Hematopoietic multipotent progenitor cell treated with erythropoietin and hydrocortisone succinate and interleukin-3 and kit ligand, for 8 days (in vitro differentiated cells): ENCODE results near the gene U2SURP.
"Not testable (repeated sequence)": the region's sequence is repeated elsewhere in the genome, so short reads cannot be mapped to it uniquely, and the experiment has no call there.

Source experiments
- DNase-seq: peaks from one replicate; pipeline ENCODE4 v3.0.0-alpha.2; 2015

The U2SURP gene

DNA sequence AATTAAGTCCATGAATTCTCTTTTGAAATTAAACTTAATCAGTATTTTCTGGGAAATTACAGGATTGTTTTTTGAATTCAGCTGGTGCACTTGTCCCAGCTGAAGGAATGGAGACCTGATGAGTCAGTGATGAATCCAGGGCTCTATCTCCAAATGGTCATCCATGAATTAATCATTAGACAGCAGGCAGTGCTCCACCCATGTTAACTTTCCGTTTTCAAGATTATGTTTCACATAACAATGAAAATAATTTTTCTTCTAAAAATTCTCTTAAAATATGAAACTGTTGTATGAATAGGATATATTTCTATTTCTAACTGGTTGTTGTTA, 24.0 kb upstream of the U2SURP start:
- peak; percentile 86 for DNase-seq

- DNase-seq: peak; percentile 39
Measured at GRCh38 chr3:142981108-142981507, 20.3 kb upstream of the U2SURP start.

DNA sequence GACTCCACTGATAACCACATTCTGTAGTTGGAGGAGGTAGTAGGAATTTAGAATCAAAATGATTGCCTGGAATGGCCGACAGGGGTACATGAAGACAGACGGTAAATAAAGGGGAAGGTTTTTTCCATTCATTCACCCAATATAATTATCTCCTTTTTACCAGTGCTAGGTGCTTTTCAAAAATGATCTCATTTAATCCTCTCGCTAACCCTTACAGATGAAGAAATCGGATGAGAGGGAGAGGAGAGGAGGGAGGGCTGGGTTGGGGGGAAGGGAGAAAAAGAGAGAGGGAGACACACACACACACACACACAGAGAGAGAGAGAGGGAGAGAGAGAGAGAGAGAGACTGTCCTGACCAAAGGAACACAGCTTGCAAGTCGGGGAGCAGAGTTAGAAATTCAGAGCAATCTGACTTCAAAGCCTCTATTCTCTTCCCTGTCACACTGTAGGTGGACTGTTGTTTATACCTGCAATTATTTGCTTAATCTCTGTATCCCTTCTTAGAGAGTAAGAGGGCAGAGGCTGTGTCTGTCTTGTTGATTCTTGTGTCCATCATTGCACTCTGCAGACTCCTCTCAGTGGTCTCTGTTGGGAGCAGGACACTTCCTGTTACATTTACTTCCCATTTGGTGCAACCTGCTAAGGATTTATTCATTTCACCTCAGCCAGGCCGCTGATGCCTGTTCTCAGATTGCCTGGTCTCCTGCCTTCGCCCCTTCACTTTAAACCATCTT, 19.2 kb upstream of the U2SURP start:
- no peak for DNase-seq

- DNase-seq: no peak
Measured at GRCh38 chr3:142983318-142983717, 18.1 kb upstream of the U2SURP start.

- no peak for DNase-seq
Measured at GRCh38 chr3:142984255-142984654, 17.1 kb upstream of the U2SURP start.

DNA sequence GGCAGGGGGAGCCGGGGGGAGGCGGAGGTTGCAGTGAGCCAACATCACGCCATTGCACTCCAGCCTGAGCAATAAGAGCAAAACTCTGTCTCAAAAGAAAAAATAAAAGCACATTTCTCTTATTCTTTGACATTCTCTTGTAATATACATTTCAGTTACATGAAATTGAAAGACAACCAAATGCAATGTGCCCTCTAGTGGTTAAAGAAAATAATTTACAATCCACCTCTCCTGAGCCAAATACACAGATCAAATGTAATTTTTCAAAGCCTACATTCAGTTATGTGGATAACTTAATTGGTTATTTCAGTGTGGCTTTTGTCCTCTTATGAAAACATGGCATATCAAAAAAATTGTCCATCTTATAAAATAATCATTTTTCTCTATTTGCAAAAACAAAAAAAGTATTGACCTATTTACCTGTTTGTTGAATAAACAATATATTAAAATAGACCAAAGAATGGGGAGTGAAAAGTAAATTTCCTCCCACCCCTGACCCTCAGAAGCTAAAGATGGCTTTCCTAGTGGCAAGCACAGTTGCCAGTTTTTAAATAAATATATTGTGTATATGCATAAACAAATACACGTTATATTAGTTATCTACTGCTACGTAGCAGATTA, 14.2 kb upstream of the U2SURP start:
- peak; percentile 85 for DNase-seq

DNA sequence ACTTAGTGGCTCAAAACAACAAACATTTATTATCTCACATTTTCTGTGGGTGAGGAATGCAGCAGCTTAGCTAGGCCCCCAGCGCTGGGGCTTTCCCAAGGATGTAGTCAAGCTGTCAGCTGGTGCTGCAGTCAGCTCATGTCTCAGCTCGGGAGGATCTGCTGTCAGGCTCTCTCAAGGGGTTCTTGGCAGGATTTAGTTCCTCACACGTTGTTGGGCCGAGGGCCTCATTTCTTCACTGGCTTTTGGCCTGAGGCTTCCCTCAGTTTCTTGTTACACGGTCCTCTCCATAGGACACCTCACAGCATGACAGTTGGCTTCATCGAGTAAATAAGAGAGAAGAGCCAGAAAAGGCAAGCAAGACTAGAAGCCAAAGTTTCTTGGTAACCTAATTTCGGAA, 13.7 kb upstream of the U2SURP start:
- no peak for DNase-seq

DNA sequence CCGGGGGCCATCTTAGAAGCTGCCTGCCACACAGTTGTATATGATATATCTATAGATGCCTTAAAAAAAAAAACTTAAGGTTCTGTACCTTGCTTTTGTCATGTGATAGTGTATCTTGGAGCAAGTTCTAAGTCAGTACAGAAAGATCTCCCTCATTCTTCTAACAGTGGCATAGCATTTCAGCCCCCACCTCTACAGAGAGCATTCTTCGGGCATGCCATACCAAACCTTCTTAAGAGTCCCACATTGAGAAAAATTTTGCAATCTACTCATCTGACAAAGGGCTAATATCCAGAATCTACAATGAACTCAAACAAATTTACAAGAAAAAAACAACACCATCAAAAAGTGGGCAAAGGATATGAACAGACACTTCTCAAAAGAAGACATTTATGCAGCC, 13.1 kb upstream of the U2SURP start:
- DNase-seq: not testable (repeated sequence)

DNA sequence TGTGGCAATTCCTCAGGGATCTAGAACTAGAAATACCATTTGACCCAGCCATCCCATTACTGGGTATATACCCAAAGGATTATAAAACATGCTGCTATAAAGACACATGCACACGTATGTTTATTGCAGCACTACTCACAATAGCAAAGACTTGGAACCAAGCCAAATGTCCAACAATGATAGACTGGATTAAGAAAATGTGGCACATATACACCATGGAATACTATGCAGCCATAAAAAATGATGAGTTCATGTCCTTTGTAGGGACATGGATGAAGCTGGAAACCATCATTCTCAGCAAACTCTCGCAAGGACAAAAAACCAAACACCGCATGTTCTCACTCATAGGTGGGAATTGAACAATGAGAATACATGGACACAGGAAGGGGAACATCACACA, 12.5 kb upstream of the U2SURP start:
- DNase-seq: not testable (repeated sequence)

- no peak for DNase-seq
Measured at GRCh38 chr3:142990721-142991120, 10.6 kb upstream of the U2SURP start.

GRCh38 chr3:142992323-142992722, 9.0 kb upstream of the U2SURP start:
- no peak for DNase-seq

DNA sequence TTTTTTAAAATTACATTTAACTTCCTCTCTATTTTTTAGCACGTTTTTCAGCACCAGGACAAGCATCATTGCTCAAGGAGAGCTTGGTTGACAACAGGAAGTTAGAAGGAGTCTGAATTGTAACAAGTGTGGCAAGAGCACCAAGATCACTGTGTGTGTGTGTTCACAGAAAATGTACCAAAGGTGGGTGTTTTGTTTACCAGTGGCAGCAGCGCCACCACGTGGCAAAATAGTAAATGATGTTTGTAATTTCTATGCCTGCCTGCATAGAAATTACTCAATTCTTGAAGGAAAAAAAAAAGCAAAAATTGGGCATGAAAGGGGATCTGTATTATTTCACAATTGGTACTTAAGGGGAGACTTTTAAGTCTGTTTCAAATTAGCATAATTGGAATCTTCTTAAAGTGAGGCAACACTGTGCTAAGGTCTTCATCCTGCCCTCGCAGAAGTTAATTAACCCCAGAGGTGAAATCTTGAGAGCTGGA, 7.4 kb upstream of the U2SURP start:
- DNase-seq: peak; percentile 87

GRCh38 chr3:142997330-142997729, 4.0 kb upstream of the U2SURP start:
- no peak for DNase-seq

DNA sequence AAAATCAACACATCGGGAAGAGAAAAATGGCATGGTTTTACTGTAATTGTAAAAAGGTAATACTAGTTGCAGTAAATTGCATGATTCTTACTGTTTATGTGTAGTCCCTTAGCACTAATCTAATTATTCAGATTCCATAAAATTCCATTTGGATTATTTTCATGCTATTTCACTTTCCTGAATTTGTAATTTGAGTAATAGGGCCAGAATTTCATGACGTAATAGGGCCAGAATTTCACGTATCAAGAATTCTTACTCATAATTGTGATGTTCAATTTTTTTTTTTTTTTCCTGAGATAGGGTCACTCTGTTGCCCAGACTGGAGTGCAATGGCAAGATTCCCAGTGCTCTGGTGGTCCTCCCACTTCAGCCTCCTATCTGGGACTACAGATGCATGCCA, 2.9 kb upstream of the U2SURP start:
- no peak for DNase-seq

DNA sequence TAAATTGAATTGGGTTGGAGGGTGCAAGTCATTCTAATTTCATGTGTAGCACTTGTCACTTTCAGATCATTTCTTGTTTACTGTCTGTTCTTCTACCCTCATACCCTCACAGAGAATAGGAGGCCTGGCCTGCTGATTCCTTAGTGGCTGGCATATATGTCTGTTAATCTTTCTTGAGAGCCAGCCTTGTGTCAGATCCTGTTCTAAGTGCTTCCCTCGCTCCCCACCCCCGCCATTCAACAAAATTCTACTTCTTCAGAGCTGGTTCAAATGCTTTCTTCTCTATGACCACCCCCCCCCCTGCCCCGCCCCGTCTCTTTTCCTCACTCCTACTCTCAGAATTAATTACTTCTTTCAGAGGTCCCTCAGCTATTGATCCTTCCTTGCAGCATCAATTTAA, 1.5 kb upstream of the U2SURP start:
- DNase-seq: peak; percentile 29

DNA sequence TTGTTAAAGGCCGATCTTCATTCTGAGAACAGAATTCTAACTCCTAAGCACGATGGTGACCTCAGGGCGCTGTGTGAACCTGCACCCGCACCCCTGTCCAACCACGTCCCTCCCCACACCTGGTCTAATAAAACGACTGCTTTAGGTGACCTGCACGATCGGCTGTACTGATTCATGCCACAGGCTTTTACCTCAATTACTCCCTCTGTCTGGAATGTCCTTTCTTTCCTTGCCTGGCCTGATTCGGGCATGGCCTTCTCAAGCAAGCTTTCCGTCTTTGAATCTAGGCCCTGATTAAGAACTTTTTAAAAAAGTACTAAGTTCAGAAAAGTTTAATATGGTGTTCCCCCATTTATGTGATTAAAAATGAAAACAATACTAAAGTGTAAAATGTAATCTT, 842 bp upstream of the U2SURP start:
- no peak for DNase-seq

DNA sequence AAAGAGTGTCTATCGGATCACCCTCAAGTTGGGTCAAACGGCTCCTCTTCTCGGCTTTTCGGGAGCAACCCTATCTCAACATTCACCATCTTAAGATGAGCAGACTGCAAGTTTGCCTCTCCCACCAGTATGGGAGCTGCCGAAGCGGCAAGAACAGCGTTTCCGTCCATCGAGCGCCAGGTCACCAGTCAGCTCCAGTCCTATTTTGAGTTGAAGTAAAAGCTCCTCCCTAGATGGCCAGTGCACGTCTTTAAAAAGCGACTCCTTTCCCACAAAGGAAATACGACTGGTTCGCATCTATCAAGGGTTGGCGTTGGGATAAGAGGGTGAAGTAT, 369 bp upstream of the U2SURP start:
- DNase-seq: no peak

DNA sequence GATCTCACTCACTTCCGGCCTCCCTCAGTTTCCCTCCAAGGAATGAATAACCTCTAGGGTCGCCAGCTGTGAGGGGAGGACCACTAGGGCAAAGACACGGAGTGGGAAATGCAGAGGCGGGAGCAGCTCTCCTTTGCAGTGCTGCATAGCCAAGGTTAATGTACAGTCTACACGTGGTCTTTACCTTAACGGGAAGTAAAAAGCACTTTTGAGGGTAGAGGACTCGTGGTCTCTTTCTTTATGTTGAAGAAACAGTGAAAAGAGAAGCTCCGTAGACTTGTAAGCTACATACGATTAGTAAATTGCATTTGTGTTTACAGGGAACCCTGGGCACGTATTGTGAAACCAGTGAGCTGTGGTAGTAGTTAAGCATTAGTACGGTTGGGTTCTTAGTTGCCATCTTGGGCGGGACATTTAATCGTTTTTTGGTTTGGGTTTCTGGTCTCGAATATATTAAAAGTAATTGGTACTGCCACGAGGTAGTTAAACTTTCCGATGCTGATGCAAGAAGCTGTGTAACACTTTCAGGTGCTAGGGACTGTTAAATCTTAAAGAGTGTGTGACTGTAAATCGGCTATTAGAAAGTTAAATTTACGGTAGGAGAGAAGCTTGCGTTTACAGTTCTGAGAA, 828 bp downstream of the U2SURP start:
- peak; percentile 68 for DNase-seq

DNA sequence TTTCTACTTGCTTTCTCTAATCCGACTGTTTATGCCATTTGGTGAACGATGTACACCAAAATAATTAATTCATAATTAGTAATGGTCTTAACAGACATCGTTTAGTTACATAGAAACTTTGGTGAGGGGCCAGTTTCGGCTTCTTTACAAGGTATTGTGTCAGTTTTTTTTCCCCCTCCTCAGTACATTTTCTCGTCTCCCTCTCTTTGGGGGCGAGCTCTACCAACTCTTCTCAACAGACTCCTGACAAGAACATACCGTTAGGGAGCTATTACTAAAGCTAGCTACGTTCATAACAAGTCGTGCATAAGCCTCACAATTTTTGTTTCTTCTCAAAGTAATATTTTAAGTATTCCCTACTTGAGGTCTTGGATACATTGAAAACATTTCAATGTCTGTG, 1.4 kb downstream of the U2SURP start:
- peak; percentile 29 for DNase-seq

DNA sequence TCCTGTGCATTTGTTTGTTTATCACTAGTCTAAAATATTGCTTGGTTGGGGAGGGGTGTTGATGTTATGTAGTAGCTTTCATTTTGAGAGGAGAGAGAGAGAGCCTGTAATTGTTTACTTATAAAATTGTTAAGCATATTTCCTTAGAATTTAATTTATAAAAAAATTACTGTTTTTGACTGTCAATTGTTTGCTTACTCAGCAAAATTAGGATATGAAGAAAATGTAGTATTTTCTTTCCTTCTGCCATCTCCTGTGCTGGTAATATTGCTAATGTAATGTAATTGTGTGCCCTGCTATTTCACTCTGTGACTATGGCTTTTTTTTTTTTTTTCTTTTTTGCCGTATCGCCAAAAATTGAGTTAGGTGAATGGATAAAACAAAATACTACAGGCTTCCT, 3.5 kb downstream of the U2SURP start:
- DNase-seq: no peak

GRCh38 chr3:143010024-143010423, 8.7 kb downstream of the U2SURP start:
- no peak for DNase-seq

DNA sequence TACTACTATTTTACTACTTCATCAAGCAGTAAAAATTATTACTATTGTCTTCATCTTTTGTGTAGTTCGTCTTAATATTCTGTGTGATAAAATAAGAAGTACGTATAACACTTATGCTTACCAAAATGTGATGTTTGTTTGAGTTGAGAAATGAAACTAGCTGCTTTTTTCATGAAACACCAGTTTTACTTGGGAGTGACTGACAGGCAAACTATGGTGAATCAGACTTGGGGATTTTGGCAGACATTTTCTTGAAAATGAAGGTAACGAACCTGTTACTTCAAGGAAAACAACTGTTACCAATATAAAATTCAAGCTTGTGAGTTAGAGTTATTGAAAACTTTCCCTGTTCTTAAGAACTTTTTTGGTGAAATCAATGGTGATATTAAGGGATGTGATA, 10.3 kb downstream of the U2SURP start:
- DNase-seq: no peak

DNA sequence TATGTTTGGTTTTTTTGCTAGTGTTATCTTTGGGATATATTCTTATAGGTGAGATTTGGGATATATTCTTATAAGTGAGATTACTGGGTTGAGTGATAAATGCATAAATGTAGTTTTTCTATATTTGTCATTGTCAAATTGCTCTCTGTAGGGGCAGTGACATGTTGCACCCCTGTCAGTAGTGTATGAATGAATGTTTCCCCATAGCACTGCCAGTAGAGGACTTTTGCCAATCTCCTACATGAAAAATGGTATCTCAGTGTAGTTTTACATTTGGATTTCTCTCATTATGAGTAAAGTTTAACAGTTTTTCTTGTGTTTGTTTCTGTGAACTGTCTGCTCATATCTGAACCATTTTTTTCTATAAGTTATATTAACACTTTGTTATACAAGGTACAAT, 13.6 kb downstream of the U2SURP start:
- DNase-seq: no peak

DNA sequence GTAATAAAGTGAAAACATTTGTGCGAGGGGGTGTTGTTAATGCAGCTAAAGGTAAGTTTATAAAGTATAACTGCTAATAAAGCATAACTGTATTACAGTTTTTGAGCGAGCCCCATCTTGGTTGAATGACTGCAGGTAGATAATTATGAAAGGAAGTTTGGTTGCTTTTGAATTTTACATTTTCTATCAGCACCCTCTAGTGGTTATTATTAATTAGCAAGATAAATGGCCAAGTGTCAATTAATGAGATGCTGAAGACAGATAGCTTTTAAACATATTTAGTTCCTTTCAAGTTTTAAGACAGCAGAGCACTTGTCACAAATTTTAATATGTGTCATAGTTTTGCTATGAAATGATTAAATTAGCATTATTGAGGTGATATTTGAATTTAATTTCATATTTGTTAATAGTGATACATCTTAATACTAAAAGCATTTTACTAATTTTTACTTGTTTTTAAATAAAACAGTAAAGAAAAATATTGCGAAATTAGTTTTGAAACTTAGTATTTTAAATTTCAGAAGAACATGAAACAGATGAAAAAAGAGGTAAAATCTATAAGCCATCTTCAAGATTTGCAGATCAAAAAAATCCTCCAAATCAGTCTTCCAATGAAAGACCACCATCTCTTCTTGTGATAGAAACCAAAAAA, 15.1 kb downstream of the U2SURP start:
- DNase-seq: peak; percentile 54
